HEK293T (cell line): ENCODE results near the gene OR10A6.

ENCODE experiments used
- CTCF ChIA-PET: fragments of 350-600 bp; formaldehyde crosslinking; extraction: SDS; loops from one replicate; lab custom pipeline; 2021; ENCODE audit warnings: antibody characterized with exemption, inconsistent platforms; lab: Yijun Ruan, JAX
- POLR2A ChIA-PET: fragments of 350-600 bp; formaldehyde crosslinking; extraction: SDS; loops from one replicate; lab custom pipeline; 2020; ENCODE audit warnings: antibody characterized with exemption, inconsistent platforms; lab: Yijun Ruan, JAX
- DNase-seq: peaks from one replicate; pipeline ENCODE4 v3.0.0; 2012; ENCODE audit warnings: mixed read lengths; ENCODE audit errors: extremely low spot score
- ARNT ChIP-seq: fragments of 450-650 bp; IDR thresholded peaks from 2 replicates; pipeline ENCODE4 v1.6.1; 2017; ENCODE audit warnings: mild to moderate bottlenecking
- BHLHE40 ChIP-seq: fragments of 450-650 bp; IDR thresholded peaks from 2 replicates; pipeline ENCODE4 v1.6.1; 2016; ENCODE audit warnings: mild to moderate bottlenecking, moderate library complexity, borderline replicate concordance
- CTBP1 ChIP-seq: fragments of 450-650 bp; IDR thresholded peaks from 2 replicates; pipeline ENCODE4 v1.6.1; 2016; ENCODE audit warnings: borderline replicate concordance
- ELF4 ChIP-seq: fragments of 450-650 bp; IDR thresholded peaks from 2 replicates; pipeline ENCODE4 v1.6.1; 2017; ENCODE audit warnings: antibody characterized with exemption
- FOXA1 ChIP-seq: fragments of 450-650 bp; IDR thresholded peaks from 2 replicates; pipeline ENCODE4 v1.6.1; 2016; ENCODE audit warnings: mild to moderate bottlenecking
- FOXK2 ChIP-seq: fragments of 450-650 bp; IDR thresholded peaks from 2 replicates; pipeline ENCODE4 v1.6.1; 2016; ENCODE audit warnings: mild to moderate bottlenecking
- FOXM1 ChIP-seq: fragments of 450-650 bp; IDR thresholded peaks from 2 replicates; pipeline ENCODE4 v1.6.1; 2017; ENCODE audit warnings: mild to moderate bottlenecking, borderline replicate concordance
- HDGF ChIP-seq: fragments of 450-650 bp; IDR thresholded peaks from 2 replicates; pipeline ENCODE4 v1.6.1; 2017; ENCODE audit warnings: antibody characterized with exemption, borderline replicate concordance
- L3MBTL2 ChIP-seq: fragments of 450-650 bp; conservative IDR thresholded peaks from 2 replicates; pipeline ENCODE4 v1.6.1; 2016; ENCODE audit warnings: mild to moderate bottlenecking
- LEF1 ChIP-seq: fragments of 450-650 bp; IDR thresholded peaks from 2 replicates; pipeline ENCODE4 v1.6.1; 2017; ENCODE audit warnings: mild to moderate bottlenecking, borderline replicate concordance
- NFRKB ChIP-seq: fragments of 450-650 bp; IDR thresholded peaks from 2 replicates; pipeline ENCODE4 v1.6.1; 2016; ENCODE audit warnings: mild to moderate bottlenecking, moderate library complexity
- PKNOX1 ChIP-seq: fragments of 450-650 bp; IDR thresholded peaks from 2 replicates; pipeline ENCODE4 v1.6.1; 2016
- SP1 ChIP-seq: fragments of 450-650 bp; IDR thresholded peaks from 2 replicates; pipeline ENCODE4 v1.6.1; 2017
- SUZ12 ChIP-seq: fragments of 450-650 bp; IDR thresholded peaks from 2 replicates; pipeline ENCODE4 v1.6.1; 2016; ENCODE audit warnings: mild to moderate bottlenecking
- TARDBP ChIP-seq: fragments of 450-650 bp; IDR thresholded peaks from 2 replicates; pipeline ENCODE4 v1.6.1; 2016
- ZNF384 ChIP-seq: fragments of 450-650 bp; IDR thresholded peaks from 2 replicates; pipeline ENCODE4 v1.6.1; 2016

OR10A6 gene

GRCh38 chr11:7903940-7904339 lies 27.1 kb downstream of the OR10A6 start:
- ChIA-PET POLR2A (interaction anchor here (1.2 kb wide), 1 partner anchor 83 kb away, joined by 4 read pairs; the partner anchor contains the start of gene EIF3F), CTCF (no interaction called here)
- DNase-seq = no peak
- no peak for TF ChIP-seq PKNOX1
- no peak for TF ChIP-seq L3MBTL2
- TF ChIP-seq TARDBP = no peak
- TF ChIP-seq BHLHE40 = no peak
- TF ChIP-seq HDGF = no peak
- no peak for TF ChIP-seq SP1
- no peak for TF ChIP-seq NFRKB
- no peak for TF ChIP-seq SUZ12
- TF ChIP-seq CTBP1 = no peak
- no peak for TF ChIP-seq ELF4
- TF ChIP-seq ZNF384 = no peak
- TF ChIP-seq ARNT = no peak
- TF ChIP-seq LEF1 = no peak
- TF ChIP-seq FOXM1 = no peak
- no peak for TF ChIP-seq FOXA1
- TF ChIP-seq FOXK2 = no peak

GRCh38 chr11:7901319-7901854 lies 29.7 kb downstream of the OR10A6 start:
- POLR2A ChIA-PET = interaction anchor here (1.4 kb wide), 1 partner anchor 86 kb away, joined by 4 read pairs; the partner anchor contains the start of gene EIF3F
- DNase-seq = no peak

GRCh38 chr11:7900686-7901085 lies 30.4 kb downstream of the OR10A6 start:
- no peak for TF ChIP-seq ARNT
- no peak for TF ChIP-seq FOXA1
- ChIA-PET POLR2A (interaction anchor here (1.4 kb wide), 1 partner anchor 86 kb away, joined by 4 read pairs; the partner anchor contains the start of gene EIF3F), CTCF (no interaction called here)
- DNase-seq = no peak

More at GRCh38 chr11:7901319-7901854, 29.7 kb downstream of the OR10A6 start:
- TF ChIP-seq SP1 = no peak
- TF ChIP-seq NFRKB = no peak
- TF ChIP-seq LEF1 = no peak
- TF ChIP-seq ARNT = no peak
- TF ChIP-seq L3MBTL2 = no peak
- TF ChIP-seq ELF4 = no peak
- TF ChIP-seq HDGF = no peak
- no peak for TF ChIP-seq ZNF384
- no peak for TF ChIP-seq BHLHE40
- TF ChIP-seq FOXM1 = no peak
- TF ChIP-seq FOXK2 = no peak
- TF ChIP-seq PKNOX1 = no peak
- TF ChIP-seq FOXA1 = no peak
- CTCF ChIA-PET = no interaction called here

GRCh38 chr11:7899418-7899817 lies 31.6 kb downstream of the OR10A6 start:
- TF ChIP-seq NFRKB = no peak
- TF ChIP-seq LEF1 = no peak
- no peak for TF ChIP-seq FOXA1
- no peak for TF ChIP-seq TARDBP
- DNase-seq = no peak
- ChIA-PET CTCF (interaction anchor here (0.6 kb wide), 1 partner anchor 1329 kb away, joined by 3 read pairs; no protein-coding TSS in a partner anchor), POLR2A (no interaction called here)

GRCh38 chr11:7898666-7899283 lies 32.3 kb downstream of the OR10A6 start:
- no peak for TF ChIP-seq ELF4
- no peak for TF ChIP-seq PKNOX1
- no peak for TF ChIP-seq NFRKB
- no peak for TF ChIP-seq L3MBTL2
- no peak for TF ChIP-seq FOXA1
- no peak for TF ChIP-seq ZNF384
- no peak for TF ChIP-seq HDGF
- no peak for TF ChIP-seq FOXM1
- no peak for TF ChIP-seq LEF1
- TF ChIP-seq TARDBP = no peak
- no peak for TF ChIP-seq CTBP1
- ChIA-PET POLR2A (no interaction called here), CTCF (no interaction called here)
- no peak for DNase-seq

- POLR2A ChIA-PET = interaction anchor here (1.5 kb wide), 1 partner anchor 91 kb away, joined by 6 read pairs; the partner anchor contains the start of gene EIF3F
- DNase-seq = no peak
- TF ChIP-seq SP1 (no peak), FOXK2 (no peak), ELF4 (no peak)
- CTCF ChIA-PET = no interaction called here
Measured at GRCh38 chr11:7896009-7896785, 34.9 kb downstream of the OR10A6 start.
